Fibroblast of lung (primary cell): ENCODE results near the gene NPC1L1. TPM values are rescaled to one million over a fixed set of nuclear protein-coding genes. Genes with fewer than 3 reads are reported as not detected.

Experiments used
- DNase-seq, 2 donors: peaks; one replicate each; pipeline versions ENCODE4 v3.0.0 to v3.0.0-alpha.2; 2010; ENCODE audit warnings: low read depth in 2 of 2
- H2AFZ ChIP-seq: 2 replicates; pipeline ENCODE4 v1.5.1; 2012; ENCODE audit warnings: low read length, control low read depth, inconsistent platforms
- H3K27ac ChIP-seq: 2 replicates; pipeline ENCODE4 v1.5.1; 2011; ENCODE audit warnings: low read length, control low read depth; ENCODE audit not compliant: insufficient read depth
- H3K27me3 ChIP-seq: 2 replicates; pipeline ENCODE4 v1.5.1; 2011; ENCODE audit warnings: mild to moderate bottlenecking, low read length; ENCODE audit not compliant: control insufficient read depth, insufficient read depth
- H3K36me3 ChIP-seq: 2 replicates; pipeline ENCODE4 v1.5.1; 2011; ENCODE audit warnings: low read length; ENCODE audit not compliant: control insufficient read depth, insufficient read depth
- H3K4me1 ChIP-seq: 2 replicates; pipeline ENCODE4 v1.5.1; 2011; ENCODE audit warnings: low read length; ENCODE audit not compliant: control insufficient read depth, insufficient read depth; ENCODE audit errors: extremely low read depth
- H3K4me2 ChIP-seq: 2 replicates; pipeline ENCODE4 v1.5.1; 2011; ENCODE audit warnings: low read length, control low read depth; ENCODE audit not compliant: insufficient read depth; ENCODE audit errors: extremely low read depth
- H3K4me3 ChIP-seq, 4 experiments: fragments of 200-600 bp in 1 of 4; sonication (generic) in 1 of 4; replicated peaks in 1 of 4; 2 replicates each; pipeline ENCODE4 v1.5.1; 2011 to 2016; ENCODE audit warnings: low read length in 4 of 4, low read depth in 3 of 4, mild to moderate bottlenecking in 3 of 4, control low read depth in 2 of 4, inconsistent platforms in 1 of 4, mixed read lengths in 1 of 4; ENCODE audit not compliant: insufficient read depth in 1 of 4; ENCODE audit errors: control extremely low read depth in 1 of 4
- H3K79me2 ChIP-seq: 2 replicates; pipeline ENCODE4 v1.5.1; 2012; ENCODE audit warnings: mild to moderate bottlenecking, low read length, inconsistent platforms; ENCODE audit not compliant: control insufficient read depth, insufficient read depth
- H3K9ac ChIP-seq: 2 replicates; pipeline ENCODE4 v1.5.1; 2011; ENCODE audit warnings: mild to moderate bottlenecking, low read length, control low read depth; ENCODE audit not compliant: insufficient read depth
- H3K9me3 ChIP-seq: 2 replicates; pipeline ENCODE4 v1.5.1; 2012; ENCODE audit warnings: low read depth, low read length; ENCODE audit not compliant: control insufficient read depth, insufficient read depth
- H4K20me1 ChIP-seq: 2 replicates; pipeline ENCODE4 v1.5.1; 2011; ENCODE audit warnings: low read length; ENCODE audit not compliant: control insufficient read depth, insufficient read depth; ENCODE audit errors: extremely low read depth
- CTCF ChIP-seq, 2 donors: IDR thresholded peaks in 1 of 2; conservative IDR thresholded peaks in 1 of 2; 1 replicate in 1 of 2; 2 replicates in 1 of 2; pipeline ENCODE4 v1.5.1; 2011 to 2012; ENCODE audit warnings: low read length in 2 of 2, control low read depth in 1 of 2, inconsistent platforms in 1 of 2, low read depth in 1 of 2, mild to moderate bottlenecking in 1 of 2
- EZH2 ChIP-seq: IDR thresholded peaks from 2 replicates; pipeline ENCODE4 v1.5.1; 2012; ENCODE audit warnings: low read length, control low read depth, mild to moderate bottlenecking; ENCODE audit errors: missing control alignments
- polyA plus RNA-seq, 2 donors: library from polyadenylated mRNA; depleted of rRNA in 1 of 2; stranded (reverse) in 1 of 2; unstranded in 1 of 2; fragments of >200 nt; gene quantifications; 2 replicates each; pipeline ENCODE4 v1.2.1, GENCODE V29; 2011 to 2012; ENCODE audit warnings: missing spikeins in 1 of 2
- total RNA-seq: library from RNA; depleted of rRNA; stranded (reverse); fragments of >200 nt; gene quantifications from 2 replicates; pipeline ENCODE4 v1.2.1, GENCODE V29; 2014

NPC1L1 gene
- total and polyA plus RNA-seq, 2 donors (not counting 1 experiment from before 2014, with no cell fraction given) = under 0.01 to 0.05 TPM

- Histone ChIP-seq H3K27me3 (no peaks in the 10 kb centered on the region), H2AFZ (peak overlapping the region; percentile 94), H3K4me3 (peak overlapping the region; percentile 76 to 89 (median 81)), H3K79me2 (peaks cover 50% of the 10 kb centered on the region), H3K9ac (peak overlapping the region; percentile 85), H4K20me1 (no peaks in the 10 kb centered on the region), H3K4me2 (peak overlapping the region; percentile 93), H3K27ac (peak overlapping the region; percentile 90), H3K4me1 (no peaks in the 10 kb centered on the region), H3K36me3 (peaks cover 3% of the 10 kb centered on the region), H3K9me3 (no peaks in the 10 kb centered on the region)
- TF ChIP-seq CTCF (conservative IDR thresholded peaks at IDR 0.05 in 1 of 2, IDR thresholded peaks at IDR 0.05 in 1 of 2; ENCODE audit: low read depth in 1 of 2, low read length in 2 of 2) = no peak
- TF ChIP-seq EZH2 = no peak
- DNase-seq = peak in 1 of 2 donors; percentile 39
Observed at GRCh38 chr7:44489955-44490350, 51.2 kb downstream of the NPC1L1 start.

GRCh38 chr7:44488955-44489354 lies 52.2 kb downstream of the NPC1L1 start:
- Histone ChIP-seq H4K20me1 (no peaks in the 10 kb centered on the region), H3K4me3 (peak overlapping the region; percentile 76 to 89 (median 81)), H3K9me3 (no peaks in the 10 kb centered on the region), H3K9ac (no peak overlapping the region), H3K79me2 (peaks cover 51% of the 10 kb centered on the region), H3K4me1 (no peaks in the 10 kb centered on the region), H2AFZ (no peak overlapping the region), H3K36me3 (peaks cover 8% of the 10 kb centered on the region), H3K27ac (no peak overlapping the region), H3K27me3 (no peaks in the 10 kb centered on the region), H3K4me2 (peak overlapping the region; percentile 93)
- TF ChIP-seq EZH2 = no peak
- no peak for TF ChIP-seq CTCF (conservative IDR thresholded peaks at IDR 0.05 in 1 of 2, IDR thresholded peaks at IDR 0.05 in 1 of 2; ENCODE audit: low read depth in 1 of 2, low read length in 2 of 2)
- no peak for DNase-seq

- no peak overlapping the region for H2AFZ ChIP-seq
- H4K20me1 ChIP-seq = no peaks in the 10 kb centered on the region
- H3K36me3 ChIP-seq = peaks cover 13% of the 10 kb centered on the region
- H3K4me2 ChIP-seq = peak overlapping the region; percentile 15
- H3K4me1 ChIP-seq = no peaks in the 10 kb centered on the region
- H3K79me2 ChIP-seq = peaks cover 52% of the 10 kb centered on the region
- no peak overlapping the region for H3K4me3 ChIP-seq
- H3K27ac ChIP-seq = no peak overlapping the region
- TF ChIP-seq EZH2 (no peak), CTCF (conservative IDR thresholded peaks at IDR 0.05 in 1 of 2, IDR thresholded peaks at IDR 0.05 in 1 of 2; ENCODE audit: low read depth in 1 of 2, low read length in 2 of 2) (peak in 1 of 2 donors; percentile 19)
- H3K9ac ChIP-seq = no peak overlapping the region
- H3K27me3 ChIP-seq = no peaks in the 10 kb centered on the region
- peak; percentile 37 to 53 for DNase-seq
- no peaks in the 10 kb centered on the region for H3K9me3 ChIP-seq
Observed at GRCh38 chr7:44486693-44487092, 54.4 kb downstream of the NPC1L1 start.
